Neuronal stem cell (in vitro differentiated cells): ENCODE measurements around the gene H6PD.

Source experiments
- DNase-seq: peaks from one replicate; pipeline ENCODE4 v3.0.0-alpha.2; 2013; ENCODE audit warnings: low spot score
- H2AFZ ChIP-seq: one replicate; pipeline ENCODE4 v1.6.1; 2013; ENCODE audit warnings: mild to moderate bottlenecking, low read length, inconsistent platforms
- H2AK5ac ChIP-seq: 2 replicates; pipeline ENCODE4 v1.6.1; 2013; ENCODE audit warnings: low read depth, mild to moderate bottlenecking, inconsistent platforms, low read length, moderate library complexity, mixed read lengths
- H2BK120ac ChIP-seq: 2 replicates; pipeline ENCODE4 v1.6.1; 2013; ENCODE audit warnings: low read depth, mild to moderate bottlenecking, inconsistent platforms, low read length, moderate library complexity, mixed read lengths
- H2BK12ac ChIP-seq: one replicate; pipeline ENCODE4 v1.6.1; 2013; ENCODE audit warnings: low read length, inconsistent platforms
- H2BK15ac ChIP-seq: 2 replicates; pipeline ENCODE4 v1.6.1; 2013; ENCODE audit warnings: mild to moderate bottlenecking, low read length, inconsistent platforms, mixed read lengths
- H2BK5ac ChIP-seq: one replicate; pipeline ENCODE4 v1.6.1; 2013; ENCODE audit warnings: inconsistent platforms, mild to moderate bottlenecking, low read length, moderate library complexity
- H3K14ac ChIP-seq: one replicate; pipeline ENCODE4 v1.6.1; 2013; ENCODE audit warnings: low read length, inconsistent platforms
- H3K18ac ChIP-seq: 2 replicates; pipeline ENCODE4 v1.6.1; 2013; ENCODE audit warnings: low read length, inconsistent platforms
- H3K23ac ChIP-seq: 2 replicates; pipeline ENCODE4 v1.6.1; 2013; ENCODE audit warnings: low read depth, mild to moderate bottlenecking, mixed read lengths, low read length, inconsistent platforms; ENCODE audit not compliant: poor library complexity
- H3K27ac ChIP-seq: replicated peaks from 3 replicates; pipeline ENCODE4 v1.5.1; 2013; ENCODE audit warnings: low read length, inconsistent platforms
- H3K27me3 ChIP-seq, 3 experiments: 2 replicates each; pipeline ENCODE4 v1.6.1; 2013; ENCODE audit warnings: low read length in 3 of 3, mild to moderate bottlenecking in 2 of 3, inconsistent platforms in 1 of 3, low read depth in 1 of 3, mixed read lengths in 1 of 3, moderate library complexity in 1 of 3; ENCODE audit not compliant: control insufficient read depth in 3 of 3, insufficient read depth in 3 of 3
- H3K36me3 ChIP-seq, 2 donors: replicated peaks in 1 of 2; 2 replicates each; pipeline ENCODE4 v1.6.1; 2013; ENCODE audit warnings: low read length in 2 of 2; ENCODE audit not compliant: control insufficient read depth in 2 of 2, insufficient read depth in 2 of 2
- H3K4ac ChIP-seq: 2 replicates; pipeline ENCODE4 v1.6.1; 2013; ENCODE audit warnings: inconsistent platforms, mild to moderate bottlenecking, low read length, moderate library complexity
- H3K4me1 ChIP-seq, 2 donors: 1 replicate in 1 of 2; 2 replicates in 1 of 2; pipeline ENCODE4 v1.6.1; 2013; ENCODE audit warnings: low read length in 2 of 2, low read depth in 1 of 2; ENCODE audit not compliant: control insufficient read depth in 2 of 2, insufficient read depth in 1 of 2
- H3K4me2 ChIP-seq: one replicate; pipeline ENCODE4 v1.6.1; 2013; ENCODE audit warnings: mild to moderate bottlenecking, low read length, inconsistent platforms; ENCODE audit not compliant: insufficient read depth, poor library complexity, severe bottlenecking
- H3K4me3 ChIP-seq, 2 donors: 2 replicates each; pipeline ENCODE4 v1.5.1; 2013; ENCODE audit warnings: low read length in 2 of 2, mild to moderate bottlenecking in 2 of 2, inconsistent platforms in 1 of 2, moderate library complexity in 1 of 2
- H3K79me1 ChIP-seq: one replicate; pipeline ENCODE4 v1.6.1; 2013; ENCODE audit warnings: low read depth, mild to moderate bottlenecking, inconsistent platforms, low read length, moderate library complexity
- H3K9ac ChIP-seq: one replicate; pipeline ENCODE4 v1.6.1; 2013; ENCODE audit warnings: mild to moderate bottlenecking, low read depth, low read length, inconsistent platforms; ENCODE audit not compliant: poor library complexity
- H3K9me3 ChIP-seq, 2 donors: replicated peaks in 1 of 2; 2 replicates each; pipeline versions ENCODE3 to v1.6.1; 2013; ENCODE audit warnings: low read length in 2 of 2, mild to moderate bottlenecking in 2 of 2, inconsistent platforms in 1 of 2, low read depth in 1 of 2, mixed read lengths in 1 of 2, moderate library complexity in 1 of 2; ENCODE audit not compliant: control insufficient read depth in 2 of 2, insufficient read depth in 1 of 2
- H4K8ac ChIP-seq: one replicate; pipeline ENCODE4 v1.6.1; 2013; ENCODE audit warnings: low read depth, mild to moderate bottlenecking, inconsistent platforms, low read length, moderate library complexity
- H4K91ac ChIP-seq: one replicate; pipeline ENCODE4 v1.6.1; 2013; ENCODE audit warnings: low read length, low read depth, mild to moderate bottlenecking, inconsistent platforms; ENCODE audit not compliant: poor library complexity
- WGBS, 2 donors: extraction: QIAGEN DNeasy Blood & Tissue Kit; methylation state at CpG; one replicate each; pipeline ENCODE4 v1.1.7; 2013; ENCODE audit warnings: missing lambda C conversion rate in 2 of 2, mixed read lengths in 1 of 2; ENCODE audit not compliant: insufficient read length in 2 of 2, insufficient replicate concordance in 1 of 2; ENCODE audit errors: extremely low coverage in 2 of 2; 5-methylcytosine and 5-hydroxymethylcytosine counted together

Gene H6PD

DNA sequence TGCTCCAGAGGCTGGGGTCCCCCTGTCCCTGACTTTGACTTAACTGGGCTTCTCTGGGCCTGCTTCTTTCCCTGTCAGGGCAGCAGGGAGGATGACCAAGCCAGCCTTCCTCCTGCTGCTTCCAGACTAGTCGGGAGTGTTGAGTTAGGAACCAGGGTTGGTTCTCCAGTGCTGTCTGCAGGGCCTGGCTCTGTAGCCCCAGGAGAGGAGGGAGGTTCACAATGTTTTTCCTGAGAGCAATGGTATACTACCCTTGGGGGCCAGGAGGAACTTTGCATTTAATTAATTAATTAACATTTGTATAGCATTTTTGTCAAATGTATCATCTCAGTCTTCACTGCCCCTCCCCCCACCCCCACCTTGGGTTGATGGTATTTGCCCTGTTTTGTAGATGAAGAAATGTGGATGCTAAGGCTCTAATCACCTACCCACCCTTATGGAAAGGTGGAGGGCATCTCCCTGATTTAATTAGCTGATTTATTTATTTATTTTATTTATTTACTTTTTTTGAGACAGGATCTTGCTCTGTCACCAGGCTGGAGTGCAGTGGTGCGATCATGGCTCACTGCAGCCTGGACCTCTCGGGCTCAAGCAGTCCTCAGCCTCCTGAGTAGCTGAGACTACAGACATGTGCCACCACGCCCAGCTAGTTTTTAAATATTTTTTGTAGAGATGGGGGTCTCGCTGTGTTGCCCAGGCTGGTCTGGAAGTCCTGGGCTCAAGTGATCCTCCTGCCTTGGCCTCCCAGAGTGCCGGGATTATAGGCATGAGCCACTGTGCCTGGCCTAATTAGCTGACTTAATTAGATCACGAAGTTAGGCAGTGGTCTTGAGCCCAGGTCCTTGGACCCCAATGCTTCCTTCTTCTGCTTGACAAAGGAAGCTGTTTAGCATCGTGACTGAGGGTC is 6.6 kb downstream of the H6PD start:
- H3K36me3 ChIP-seq: peaks cover 0 to 23% of the 10 kb centered on the region in 2 donors
- H3K4ac ChIP-seq: no peak overlapping the region
- peak overlapping the region; percentile 11 for H2BK5ac ChIP-seq
- H4K8ac ChIP-seq: no peak overlapping the region
- H2AFZ ChIP-seq: no peak overlapping the region
- H2BK12ac ChIP-seq: no peak overlapping the region
- H3K18ac ChIP-seq: peak overlapping the region; percentile 48
- no peak overlapping the region for H3K4me3 ChIP-seq
- H3K27ac ChIP-seq: no peak overlapping the region
- H3K27me3 ChIP-seq: no peaks in the 10 kb centered on the region
- DNase-seq: no peak
- no peak overlapping the region for H2BK120ac ChIP-seq
- no peak overlapping the region for H3K4me2 ChIP-seq
- H3K23ac ChIP-seq: no peak overlapping the region
- no peak overlapping the region for H4K91ac ChIP-seq
- H3K9me3 ChIP-seq: peaks cover 0 to 2% of the 10 kb centered on the region in 2 donors
- H2BK15ac ChIP-seq: no peak overlapping the region
- H3K4me1 ChIP-seq: peaks cover 0 to 5% of the 10 kb centered on the region in 2 donors
- no peak overlapping the region for H3K14ac ChIP-seq
- H3K79me1 ChIP-seq: no peaks in the 10 kb centered on the region
- H2AK5ac ChIP-seq: peak overlapping the region; percentile 10
- H3K9ac ChIP-seq: no peak overlapping the region
- WGBS, 2 donors: no CpG with 5 or more reads among the region's 8 CpGs

GRCh38 chr1:9241891-9242290 is 7.3 kb downstream of the H6PD start:
- no peaks in the 10 kb centered on the region for H3K27me3 ChIP-seq
- H3K18ac ChIP-seq: no peak overlapping the region
- H3K4me2 ChIP-seq: no peak overlapping the region
- no peak overlapping the region for H3K9ac ChIP-seq
- no peak overlapping the region for H4K8ac ChIP-seq
- H3K79me1 ChIP-seq: no peaks in the 10 kb centered on the region
- WGBS, 2 donors: no CpG with 5 or more reads among the region's 10 CpGs
- H3K4ac ChIP-seq: no peak overlapping the region
- no peak overlapping the region for H2BK15ac ChIP-seq
- DNase-seq: no peak
- no peak overlapping the region for H2AK5ac ChIP-seq
- no peak overlapping the region for H2AFZ ChIP-seq
- no peak overlapping the region for H2BK12ac ChIP-seq
- H2BK5ac ChIP-seq: no peak overlapping the region
- no peak overlapping the region for H4K91ac ChIP-seq
- peaks cover 0 to 2% of the 10 kb centered on the region in 2 donors for H3K9me3 ChIP-seq
- no peak overlapping the region for H3K14ac ChIP-seq
- H3K27ac ChIP-seq: no peak overlapping the region
- peaks cover 0 to 30% of the 10 kb centered on the region in 2 donors for H3K36me3 ChIP-seq
- H2BK120ac ChIP-seq: no peak overlapping the region
- peaks cover 0 to 5% of the 10 kb centered on the region in 2 donors for H3K4me1 ChIP-seq
- no peak overlapping the region for H3K23ac ChIP-seq
- H3K4me3 ChIP-seq: no peak overlapping the region

GRCh38 chr1:9242338-9242969 is 7.9 kb downstream of the H6PD start:
- Histone ChIP-seq H2BK15ac (no peak overlapping the region), H2BK5ac (no peak overlapping the region), H3K14ac (no peak overlapping the region), H3K4me2 (no peak overlapping the region), H3K9me3 (peaks cover 0 to 2% of the 10 kb centered on the region in 2 donors), H3K4me3 (no peak overlapping the region), H2BK12ac (no peak overlapping the region), H3K36me3 (peaks cover 0 to 34% of the 10 kb centered on the region in 2 donors), H4K91ac (no peak overlapping the region), H3K27me3 (no peaks in the 10 kb centered on the region), H4K8ac (no peak overlapping the region), H3K27ac (no peak overlapping the region), H3K79me1 (no peaks in the 10 kb centered on the region), H3K4me1 (peaks cover 0 to 5% of the 10 kb centered on the region in 2 donors), H2BK120ac (no peak overlapping the region), H3K18ac (no peak overlapping the region), H3K4ac (no peak overlapping the region), H3K9ac (no peak overlapping the region), H2AFZ (no peak overlapping the region), H3K23ac (no peak overlapping the region), H2AK5ac (no peak overlapping the region)
- no peak for DNase-seq
- WGBS, 2 donors: no CpG with 5 or more reads among the region's 10 CpGs

GRCh38 chr1:9243066-9243739 is 8.6 kb downstream of the H6PD start:
- Histone ChIP-seq H3K4me2 (no peak overlapping the region), H3K79me1 (no peaks in the 10 kb centered on the region), H3K4me1 (peaks cover 0 to 5% of the 10 kb centered on the region in 2 donors), H4K91ac (no peak overlapping the region), H3K23ac (no peak overlapping the region), H3K27ac (no peak overlapping the region), H2AK5ac (no peak overlapping the region), H3K27me3 (no peaks in the 10 kb centered on the region), H3K4ac (no peak overlapping the region), H4K8ac (no peak overlapping the region), H2AFZ (no peak overlapping the region), H2BK12ac (no peak overlapping the region), H2BK15ac (no peak overlapping the region), H3K9me3 (peaks cover 0 to 2% of the 10 kb centered on the region in 2 donors), H3K9ac (no peak overlapping the region), H2BK120ac (no peak overlapping the region), H2BK5ac (no peak overlapping the region), H3K4me3 (no peak overlapping the region), H3K14ac (no peak overlapping the region), H3K36me3 (peaks cover 0 to 34% of the 10 kb centered on the region in 2 donors), H3K18ac (no peak overlapping the region)
- no peak for DNase-seq
- WGBS, 2 donors: no CpG with 5 or more reads among the region's 9 CpGs
